NOMO-1 treated with dmso at 0.1 percent for 144 hours (cell line): ENCODE measurements around the gene B3GALNT2.

Source experiments
- DNase-seq: peaks from one replicate; lab custom pipeline; 2025; ENCODE audit not compliant: unreplicated experiment; lab: John Stamatoyannopoulos, UW

B3GALNT2 gene

DNA sequence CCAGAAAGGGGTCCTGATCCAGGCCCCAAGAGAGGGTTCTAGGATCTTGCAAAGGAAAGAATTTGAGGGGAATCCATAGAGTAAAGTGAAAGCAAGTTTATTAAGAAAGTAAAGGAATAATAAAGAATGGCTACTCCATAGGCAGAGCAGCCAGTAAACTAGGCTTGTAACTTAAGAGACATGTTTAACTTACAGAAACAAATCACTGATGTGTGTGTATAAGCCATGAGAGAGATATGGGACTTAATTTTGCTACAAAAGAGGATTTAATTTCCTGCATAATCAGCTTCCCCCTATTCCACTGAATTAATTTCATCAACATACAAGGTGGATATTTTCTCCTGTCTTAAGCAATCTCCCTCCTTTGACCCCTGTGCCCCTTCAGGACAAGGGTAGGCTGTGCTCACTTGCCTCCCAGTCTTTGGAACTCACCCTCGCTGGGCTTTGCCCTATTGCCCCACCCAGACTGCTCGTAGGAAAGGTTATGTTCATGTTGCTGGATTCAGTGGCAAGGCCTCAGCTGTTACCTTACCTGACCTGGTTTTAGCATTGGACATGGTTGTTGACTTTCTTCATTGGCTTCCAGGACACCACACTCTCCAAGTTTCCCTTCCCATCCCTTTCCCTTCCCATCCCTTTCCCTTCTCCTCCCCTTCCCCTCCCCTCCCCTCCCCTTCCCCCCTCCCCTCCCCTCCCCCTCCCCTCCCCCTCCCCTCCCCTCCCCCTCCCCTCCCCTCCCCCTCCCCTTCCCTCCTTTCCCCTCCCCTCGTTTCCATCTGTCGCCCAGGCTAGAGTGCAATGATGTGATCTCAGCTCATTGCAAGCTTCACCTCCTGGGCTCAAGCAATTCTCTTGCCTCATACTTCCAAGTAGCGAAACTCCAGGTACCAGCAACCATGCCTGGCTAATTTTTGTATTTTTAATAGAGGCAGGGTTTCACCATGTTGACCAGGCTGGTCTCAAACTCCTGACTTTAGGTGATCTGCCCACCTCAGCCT is 92.5 kb downstream of the B3GALNT2 start:
- no peak for DNase-seq

DNA sequence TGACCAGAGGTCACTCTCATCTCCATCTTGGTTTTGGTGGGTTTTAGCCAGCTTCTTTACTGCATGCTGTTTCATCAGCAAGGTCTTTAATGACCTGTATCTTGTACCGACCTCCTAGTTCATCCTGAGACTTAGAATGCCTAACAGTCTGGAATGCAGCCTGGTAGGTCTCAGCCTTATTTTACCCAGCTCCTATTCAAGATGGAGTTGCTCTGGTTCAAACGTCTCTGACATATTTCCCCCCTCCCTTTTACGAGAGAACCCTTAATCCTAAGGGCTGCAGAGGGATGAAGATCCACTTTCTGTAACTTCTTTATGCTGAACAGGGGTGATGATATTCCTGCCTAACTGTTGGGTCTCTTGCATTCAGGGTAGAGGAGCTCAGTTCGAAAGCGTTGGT is 93.8 kb downstream of the B3GALNT2 start:
- no peak for DNase-seq

DNA sequence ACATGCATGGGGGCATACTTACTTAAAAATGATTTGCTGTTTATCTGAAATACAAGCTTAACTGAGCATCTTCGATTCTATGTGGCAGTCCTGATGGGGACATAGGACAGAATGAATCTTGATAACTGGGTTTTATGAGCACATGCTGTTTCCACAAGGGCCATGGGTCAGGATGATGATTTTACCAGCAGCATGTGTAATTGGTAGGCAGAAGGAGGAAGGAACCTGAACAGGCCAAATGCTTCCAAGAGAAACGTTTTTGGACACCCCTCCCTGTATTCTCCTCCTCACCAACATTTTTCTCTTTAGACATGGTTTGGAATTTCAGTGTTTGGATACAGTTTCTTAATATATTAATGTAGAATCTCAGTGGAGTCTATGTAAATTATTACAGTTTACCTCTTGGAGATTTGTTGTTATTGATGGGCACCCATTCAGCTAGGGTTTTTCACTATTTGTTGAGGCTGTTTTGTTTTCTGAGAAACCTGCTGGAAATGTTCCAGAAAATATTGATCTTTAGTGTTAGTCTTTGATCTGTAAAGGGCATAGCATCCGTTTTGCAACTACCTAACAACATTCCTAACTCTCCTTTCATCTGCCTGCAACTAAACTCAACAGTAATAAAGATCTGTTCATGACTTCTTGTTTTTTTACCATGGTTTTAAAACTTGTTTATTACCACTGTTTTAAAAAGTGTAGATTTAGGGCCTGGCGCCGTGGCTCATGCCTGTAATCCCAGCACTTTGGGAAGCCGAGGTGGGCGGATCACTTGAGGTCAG is 95.0 kb downstream of the B3GALNT2 start:
- no peak for DNase-seq

DNA sequence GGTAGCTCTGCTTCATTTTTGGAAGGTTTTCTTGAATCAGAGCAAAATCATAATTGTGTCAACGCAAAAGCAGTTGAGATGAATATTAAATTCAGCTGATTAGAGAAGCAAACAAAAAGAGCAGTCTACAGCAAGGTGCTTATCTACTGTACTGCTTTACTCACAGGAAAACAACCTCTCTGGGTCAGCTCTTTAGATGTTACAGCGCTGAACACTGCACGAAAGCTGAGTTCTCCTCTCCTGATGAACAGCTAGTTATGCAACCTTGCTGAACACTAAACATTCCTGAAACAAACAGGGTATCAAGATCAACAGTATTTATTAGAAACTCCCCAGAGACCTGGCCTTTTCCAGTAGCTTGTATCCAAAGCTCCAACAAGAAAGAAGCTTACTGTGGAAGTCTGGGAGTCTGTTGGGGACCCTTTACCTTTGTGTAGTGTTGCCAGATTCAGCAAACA is 95.7 kb downstream of the B3GALNT2 start:
- DNase-seq = no peak

DNA sequence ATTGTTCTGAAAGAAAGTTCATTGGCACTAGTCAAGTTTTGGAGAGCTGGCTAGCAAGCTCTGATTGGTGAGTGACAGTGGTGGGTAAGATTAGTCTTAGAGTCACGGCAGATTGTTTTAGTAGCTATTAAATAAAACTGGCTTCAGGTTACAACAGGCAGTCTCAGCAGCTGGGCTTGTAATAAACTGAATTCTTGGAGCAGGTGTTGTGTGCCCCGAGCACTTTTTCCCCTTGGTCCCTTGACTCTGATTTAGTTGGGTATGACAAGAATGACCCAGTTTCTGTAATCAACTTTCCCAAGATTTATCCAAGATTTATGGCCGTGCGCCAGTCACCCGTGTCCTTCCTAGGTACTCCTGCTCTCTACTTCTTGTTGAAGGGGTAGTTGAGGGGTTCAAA is 96.8 kb downstream of the B3GALNT2 start:
- DNase-seq = no peak

DNA sequence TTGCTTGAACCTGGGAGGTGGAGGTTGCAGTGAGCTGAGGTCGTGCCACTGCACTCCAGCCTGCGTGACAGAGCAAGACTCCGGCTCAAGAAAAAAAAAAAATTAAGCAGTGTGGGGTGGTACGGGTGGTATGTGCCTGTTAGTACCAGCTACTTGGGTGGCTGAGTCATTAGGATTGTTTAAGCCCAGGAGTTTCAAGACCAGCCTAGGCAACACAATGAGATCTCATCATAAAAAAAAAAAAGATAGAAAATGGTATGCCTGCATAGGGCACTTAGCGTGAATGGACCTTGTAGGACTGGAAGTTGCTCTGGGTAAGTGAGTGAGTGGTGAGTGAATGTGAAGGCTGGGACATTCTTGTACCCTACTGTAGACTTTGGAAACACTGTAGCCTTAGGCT is 100.1 kb downstream of the B3GALNT2 start:
- DNase-seq = no peak

DNA sequence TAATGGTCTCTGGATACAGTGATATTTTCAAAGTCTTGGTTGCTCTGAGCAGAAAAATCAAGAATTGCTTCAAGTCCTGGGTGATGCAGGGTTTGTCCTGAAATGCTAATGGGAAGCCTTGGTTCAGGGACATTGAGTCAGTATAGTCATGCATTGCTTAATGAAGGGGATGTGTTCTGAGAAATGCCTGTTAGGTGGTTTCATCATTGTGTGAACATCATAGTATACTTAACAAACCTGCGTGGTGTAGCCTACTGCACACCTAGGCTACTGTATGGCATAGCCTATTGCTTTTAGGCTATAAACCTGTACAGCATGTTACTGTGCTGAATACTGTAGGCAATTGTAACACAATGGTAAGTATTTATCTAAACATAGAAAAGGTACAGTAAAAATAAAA is 100.7 kb downstream of the B3GALNT2 start:
- no peak for DNase-seq

DNA sequence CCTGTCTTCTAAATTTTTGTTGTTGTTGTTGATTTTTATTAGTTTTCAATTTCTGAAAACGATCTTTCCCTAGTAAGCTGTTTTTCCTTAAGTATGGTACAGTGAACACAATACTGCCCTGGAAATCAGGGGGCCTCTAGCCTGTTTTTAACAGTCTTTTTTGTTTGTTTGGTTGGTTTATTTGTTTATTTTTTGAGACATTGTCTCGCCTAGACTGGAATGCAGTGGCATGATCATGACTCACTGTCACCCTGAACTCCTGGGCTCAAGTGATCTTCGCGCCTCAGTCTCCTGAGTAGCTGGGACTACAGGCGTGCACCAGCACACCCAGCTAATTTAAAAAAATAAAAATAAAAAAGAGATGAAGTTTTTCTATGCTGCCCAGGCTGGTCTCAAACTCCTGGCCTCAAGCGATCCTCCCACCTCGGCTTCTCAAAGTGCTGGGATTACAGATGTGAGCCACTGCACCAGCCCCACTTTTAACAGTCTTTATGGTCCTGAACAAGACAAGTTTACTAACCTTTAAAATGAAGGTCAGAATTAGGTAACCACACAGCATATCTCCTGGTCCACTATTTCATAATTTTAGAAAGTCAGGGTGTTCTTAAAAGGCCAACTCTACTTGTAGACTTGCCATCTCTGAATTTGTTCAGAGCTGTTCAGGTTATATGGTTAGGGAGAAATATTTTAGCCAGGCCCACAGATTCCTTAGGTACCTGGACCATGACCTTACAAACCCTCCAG is 101.6 kb downstream of the B3GALNT2 start:
- no peak for DNase-seq

DNA sequence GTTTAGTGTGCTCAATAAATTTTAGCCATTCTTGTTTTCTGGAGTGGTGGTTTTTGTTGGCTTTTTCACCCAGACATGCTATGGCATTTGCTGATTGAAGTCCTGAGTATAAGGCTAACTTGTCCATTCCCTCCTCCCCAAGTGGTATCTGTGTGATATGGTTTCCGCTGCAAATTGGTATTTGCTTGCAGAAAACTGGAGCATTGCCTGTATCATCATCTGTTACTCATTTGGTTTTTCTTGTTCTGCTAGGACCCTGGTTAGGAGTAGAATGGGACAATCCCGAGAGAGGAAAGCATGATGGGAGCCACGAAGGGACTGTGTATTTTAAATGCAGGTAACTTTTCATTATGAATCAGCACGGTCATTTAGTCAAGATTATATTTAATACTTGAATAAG is 103.0 kb downstream of the B3GALNT2 start:
- no peak for DNase-seq
